ENCODE measurements around the gene ITSN2. TPM values are rescaled to one million over a fixed set of nuclear protein-coding genes. Genes with fewer than 3 reads are reported as not detected.
"Not testable (repeated sequence)": the region's sequence is repeated elsewhere in the genome, so short reads cannot be mapped to it uniquely, and the experiment has no call there.

The ITSN2 gene
- total RNA-seq, 4 donors from 2014 or later = 44.3 to 73.3 (median 52.8) TPM

- TF ChIP-seq CTCF (IDR thresholded peaks at IDR 0.05) = no peak
- no peak for DNase-seq (ENCODE audit: low spot score)
- ATAC-seq (ENCODE audit: low FRiP score) = no peak
These were observed 1.9 kb upstream of the ITSN2 start for GRCh38 chr2:24362253-24362652.

GRCh38 chr2:24360963-24361330 lies 611 bp upstream of the ITSN2 start:
- TF ChIP-seq CTCF (IDR thresholded peaks at IDR 0.05) = no peak

GRCh38 chr2:24359129-24360049 lies 947 bp downstream of the ITSN2 start:
- no peak for TF ChIP-seq CTCF (IDR thresholded peaks at IDR 0.05)
- peak; percentile 25 for DNase-seq (ENCODE audit: low spot score)
- peak; percentile 38 for ATAC-seq (ENCODE audit: low FRiP score)

More at GRCh38 chr2:24360963-24361330, 611 bp upstream of the ITSN2 start:
- DNase-seq (ENCODE audit: low spot score) (no peak), ATAC-seq (ENCODE audit: low FRiP score) (no peak)

GRCh38 chr2:24357767-24358166 lies 2.6 kb downstream of the ITSN2 start:
- DNase-seq (ENCODE audit: low spot score); ATAC-seq (ENCODE audit: low FRiP score): not testable (repeated sequence)

DNA sequence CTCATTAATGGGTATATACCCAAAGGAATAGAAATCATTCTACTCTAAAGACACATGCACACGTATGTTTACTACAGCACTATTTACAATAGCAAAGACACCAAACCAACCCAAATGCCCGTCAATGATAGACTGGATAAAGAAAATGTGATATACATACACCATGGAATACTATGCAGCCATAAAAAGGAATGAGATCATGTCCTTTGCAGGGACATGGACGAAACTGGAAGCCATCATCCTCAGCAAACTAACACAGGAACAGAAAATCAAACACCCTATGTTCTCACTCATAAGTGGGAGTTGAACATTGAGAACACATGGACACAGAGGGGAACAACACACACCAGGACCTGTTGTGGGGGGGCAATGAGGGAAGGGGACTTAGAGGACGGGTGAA lies 3.2 kb downstream of the ITSN2 start:
- ATAC-seq (ENCODE audit: low FRiP score); DNase-seq (ENCODE audit: low spot score): not testable (repeated sequence)

DNA sequence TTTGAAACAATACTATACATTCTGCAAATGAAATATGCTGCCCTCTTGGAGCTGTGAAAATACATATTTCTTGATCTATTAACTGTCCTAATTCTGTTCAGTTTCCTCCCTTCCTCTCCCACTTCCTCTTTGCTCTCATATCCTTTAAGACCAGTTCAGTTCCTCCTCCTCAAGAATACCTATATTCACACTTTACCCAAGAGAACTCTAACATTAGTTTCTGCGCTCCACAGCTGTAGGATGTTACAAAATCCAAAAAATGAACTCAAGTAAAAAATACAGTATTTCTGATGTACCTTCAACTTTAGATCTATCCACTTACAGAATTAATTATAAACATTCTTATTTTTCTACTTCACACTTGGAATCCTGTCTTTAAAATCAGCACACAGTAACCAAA lies 5.4 kb downstream of the ITSN2 start:
- DNase-seq (ENCODE audit: low spot score) (no peak), ATAC-seq (ENCODE audit: low FRiP score) (no peak)
- TF ChIP-seq CTCF (IDR thresholded peaks at IDR 0.05) = no peak

DNA sequence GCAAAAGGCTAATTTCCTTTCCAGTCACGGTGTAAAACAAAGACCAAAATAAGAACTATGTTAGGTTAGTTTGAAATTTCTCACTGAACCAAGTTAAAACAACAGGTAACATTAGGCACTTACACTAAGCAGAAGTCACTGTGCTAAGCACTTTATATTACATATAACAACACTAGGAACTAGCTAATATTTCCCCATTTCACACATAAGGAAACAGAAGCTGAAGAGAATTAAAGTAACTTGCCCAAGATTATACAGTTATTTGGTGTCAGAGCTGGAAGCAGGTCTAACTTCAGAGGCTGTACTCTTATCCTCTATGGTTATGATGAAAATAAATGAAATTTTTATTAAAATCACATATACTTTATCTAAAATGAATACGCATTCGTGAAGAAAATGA lies 5.9 kb downstream of the ITSN2 start:
- TF ChIP-seq CTCF (IDR thresholded peaks at IDR 0.05) = no peak
- DNase-seq (ENCODE audit: low spot score) = no peak
- no peak for ATAC-seq (ENCODE audit: low FRiP score)

- no peak for TF ChIP-seq CTCF (IDR thresholded peaks at IDR 0.05)
- DNase-seq (ENCODE audit: low spot score) (no peak), ATAC-seq (ENCODE audit: low FRiP score) (no peak)
These were observed 6.4 kb downstream of the ITSN2 start for GRCh38 chr2:24353973-24354372.
